Left hindlimb (tissue), 1 donor: ENCODE results near the gene FBXO5.

Experiments used
- DNase-seq: peaks from one replicate; pipeline ENCODE4 v3.0.0-alpha.2; 2018

FBXO5 gene

DNA sequence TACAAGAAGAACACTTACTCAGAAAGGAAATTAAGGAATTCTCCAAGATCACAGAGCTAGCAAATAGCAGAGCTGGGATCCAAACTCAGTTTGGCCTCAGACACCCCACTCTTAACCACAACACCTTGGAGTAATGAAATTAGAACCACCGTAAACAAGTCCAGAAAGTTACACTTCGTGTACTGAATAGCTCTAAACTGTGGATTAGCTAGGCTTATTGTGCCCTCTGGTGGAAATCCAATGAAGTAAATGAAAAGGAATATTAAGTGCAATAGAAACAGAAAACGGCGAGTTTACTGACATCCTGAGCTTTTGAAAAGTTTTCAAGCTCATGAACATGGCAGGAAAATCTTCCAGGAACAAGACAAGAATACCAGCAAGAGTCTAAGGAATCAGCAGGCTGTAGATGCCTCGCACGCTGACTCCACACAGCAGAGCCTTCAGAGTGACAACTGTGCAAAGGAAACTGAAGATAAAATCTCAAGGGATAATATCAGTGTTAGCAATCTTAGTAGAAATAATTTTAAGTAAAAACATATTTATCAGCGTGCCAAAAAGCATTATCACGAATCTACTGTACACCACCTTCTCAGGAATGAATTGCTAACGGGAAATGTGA, 34.6 kb downstream of the FBXO5 start:
- DNase-seq = no peak

DNA sequence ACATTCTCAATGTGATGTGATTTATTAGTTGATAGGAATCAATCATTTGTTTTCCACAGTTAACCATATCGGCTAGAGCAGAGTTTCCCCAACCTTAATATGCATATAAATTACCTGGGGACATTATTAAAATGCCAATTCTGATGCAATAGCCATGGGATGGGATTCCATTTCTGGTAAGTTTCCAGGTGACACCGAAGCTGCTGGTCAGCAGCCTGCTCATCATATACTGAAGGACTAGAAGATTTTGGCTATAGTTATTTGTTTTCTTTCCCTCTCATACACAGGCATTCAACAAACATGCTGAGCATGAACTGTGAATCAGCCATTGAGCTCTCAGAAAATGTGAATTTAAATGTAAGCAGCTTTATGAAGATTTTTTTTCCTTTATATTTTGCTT, 35.8 kb downstream of the FBXO5 start:
- DNase-seq = no peak

DNA sequence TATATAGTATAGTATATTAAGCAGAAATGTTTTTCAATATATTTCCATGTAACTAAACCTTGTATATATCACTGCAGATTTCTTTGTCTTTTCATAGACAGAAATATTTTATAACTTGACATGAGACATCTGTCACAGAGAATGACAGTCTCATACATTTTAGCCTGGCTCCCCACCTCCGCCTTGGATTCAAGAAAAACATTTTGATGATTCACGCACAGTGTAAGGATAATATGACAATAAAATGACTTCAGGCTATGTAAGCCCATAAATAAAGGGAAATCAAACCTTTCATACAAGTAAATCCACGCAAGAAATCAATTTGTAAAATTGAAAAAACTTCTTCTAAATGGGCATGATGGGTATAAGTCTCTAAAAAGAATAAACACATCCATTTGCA, 36.4 kb downstream of the FBXO5 start:
- DNase-seq = no peak

DNA sequence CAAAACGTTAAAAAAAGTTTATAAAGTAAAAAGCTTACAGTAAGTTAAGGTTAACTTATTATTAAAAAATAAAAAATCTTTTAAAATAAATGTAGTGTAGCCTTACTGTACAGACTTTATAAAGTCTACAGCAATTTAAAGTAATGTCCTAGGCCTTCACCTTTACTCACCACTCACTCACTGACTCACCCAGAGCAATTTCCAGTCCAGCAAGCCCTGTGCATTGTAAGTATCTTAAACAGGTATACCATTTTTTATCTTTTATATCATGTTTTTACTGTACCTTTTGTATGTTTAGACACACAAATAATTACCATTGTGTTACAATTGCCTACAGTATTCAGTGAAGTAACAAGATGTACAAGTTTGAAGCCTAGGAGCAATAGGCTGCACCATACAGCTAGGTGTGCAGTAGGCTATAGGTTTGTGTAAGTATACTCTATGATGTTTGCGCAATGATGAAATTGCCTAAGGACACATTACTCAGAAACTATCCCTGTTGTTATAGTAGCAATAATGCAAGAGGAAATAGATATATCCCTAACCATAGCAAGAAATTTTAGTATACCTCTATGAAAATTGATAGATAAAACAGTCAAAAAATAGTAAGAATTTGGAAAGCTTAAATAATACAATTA, 39.5 kb downstream of the FBXO5 start:
- no peak for DNase-seq

DNA sequence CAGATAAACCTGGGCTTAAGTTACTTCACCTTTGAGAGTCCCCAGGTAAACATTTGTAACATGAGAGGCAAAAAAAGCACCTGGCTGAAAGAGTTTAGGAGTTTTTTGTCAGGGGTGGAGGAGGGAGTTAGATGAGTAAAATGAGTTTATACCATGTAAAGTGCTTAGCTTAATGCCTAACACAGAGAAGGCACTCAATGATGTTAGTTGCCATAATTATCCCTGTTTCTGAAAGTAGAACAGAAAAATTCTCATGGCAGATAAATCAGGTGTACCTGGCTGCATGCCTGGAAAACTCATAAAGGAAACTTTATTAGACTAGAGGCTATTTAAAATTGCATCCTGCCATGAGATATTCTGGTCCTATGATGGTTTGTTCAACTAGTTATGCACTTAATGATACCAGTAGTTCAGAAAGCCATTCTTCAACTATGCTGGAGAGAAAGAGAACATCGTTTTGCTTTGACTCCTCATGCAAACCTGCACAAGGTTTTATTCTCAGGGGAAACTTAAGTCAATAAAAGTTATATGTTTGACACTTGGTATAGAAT, 40.4 kb downstream of the FBXO5 start:
- DNase-seq = no peak

DNA sequence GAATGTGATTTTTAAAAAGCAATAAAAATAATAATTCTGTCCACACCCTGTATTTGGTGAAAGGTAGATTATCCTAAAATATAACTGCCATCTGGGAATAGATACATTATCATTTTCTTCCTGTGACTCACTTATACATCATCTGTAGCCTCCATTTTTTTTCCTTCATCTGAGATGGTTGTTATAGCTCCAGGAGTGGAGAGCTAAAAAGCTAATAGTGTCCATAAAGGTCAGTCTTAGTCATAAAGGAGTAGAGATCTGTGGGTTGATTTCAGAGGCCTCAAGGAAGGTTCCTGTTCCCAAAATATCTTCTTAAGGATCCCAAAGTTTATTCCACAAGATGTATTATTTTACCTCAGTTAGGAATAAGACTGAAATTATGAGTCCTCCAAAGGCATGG, 41.1 kb downstream of the FBXO5 start:
- no peak for DNase-seq

DNA sequence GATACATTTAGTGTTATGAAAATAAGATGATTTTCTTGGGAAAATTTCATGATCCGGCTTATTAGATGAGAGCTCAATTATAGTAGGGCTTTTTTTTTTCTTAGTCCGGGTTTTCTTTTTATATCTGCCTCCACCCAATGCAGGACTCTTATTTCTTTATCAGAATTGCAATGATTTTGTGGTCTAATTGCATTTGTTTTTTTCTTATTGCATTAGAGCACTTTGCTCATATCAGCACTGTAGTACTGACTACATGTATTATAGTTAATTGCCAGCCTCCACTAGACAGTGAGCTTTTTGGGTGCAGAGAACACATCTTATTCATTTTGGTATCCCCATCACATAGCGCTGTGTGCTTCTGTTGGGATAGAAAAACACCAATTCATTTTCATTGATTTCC, 50.0 kb downstream of the FBXO5 start:
- no peak for DNase-seq

DNA sequence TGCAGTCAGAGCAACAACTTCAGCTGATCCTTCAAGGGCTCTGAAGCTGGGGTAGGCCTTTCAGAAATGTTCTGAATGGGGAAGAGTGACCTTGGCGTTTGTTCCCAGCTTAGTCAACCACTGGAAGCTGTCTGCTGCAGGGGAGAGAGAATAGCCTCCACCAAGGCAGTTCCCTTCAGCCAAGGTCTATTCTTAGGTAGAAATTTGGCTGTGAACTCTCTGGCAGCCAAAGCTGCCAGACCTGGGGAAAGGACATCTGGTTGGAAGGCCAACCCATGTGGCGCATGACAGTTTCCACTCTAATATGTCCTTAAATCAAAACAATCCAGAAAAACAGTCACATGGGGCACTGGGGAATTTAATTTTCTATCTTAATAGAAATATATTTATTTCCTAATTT, 60.1 kb downstream of the FBXO5 start:
- DNase-seq = no peak
